HG03521 (cell line): ENCODE results near the gene ARHGAP8.
"Not testable (repeated sequence)": the region's sequence is repeated elsewhere in the genome, so short reads cannot be mapped to it uniquely, and the experiment has no call there.

ENCODE experiments used
- ATAC-seq: cut with Tn5 transposase; IDR thresholded peaks from one replicate; pipeline ENCODE4 v1.9.1; 2021; ENCODE audit warnings: mild to moderate bottlenecking, moderate library complexity; ENCODE audit not compliant: unreplicated experiment

ARHGAP8 gene

GRCh38 chr22:44884562-44884961 is 132.2 kb downstream of the ARHGAP8 start:
- ATAC-seq = no peak

- ATAC-seq = no peak
Observed at GRCh38 chr22:44884968-44885805, 132.8 kb downstream of the ARHGAP8 start.

GRCh38 chr22:44885806-44886360 is 133.5 kb downstream of the ARHGAP8 start:
- no peak for ATAC-seq

GRCh38 chr22:44887941-44888366 is 135.6 kb downstream of the ARHGAP8 start:
- ATAC-seq = no peak

- ATAC-seq = no peak
Observed at GRCh38 chr22:44888491-44889254, 136.3 kb downstream of the ARHGAP8 start.

- no peak for ATAC-seq
Observed at GRCh38 chr22:44889255-44889878, 137.0 kb downstream of the ARHGAP8 start.

- ATAC-seq = no peak
Observed at GRCh38 chr22:44890416-44891292, 138.3 kb downstream of the ARHGAP8 start.

- no peak for ATAC-seq
Observed at GRCh38 chr22:44891293-44891747, 138.9 kb downstream of the ARHGAP8 start.

GRCh38 chr22:44891791-44892190 is 139.4 kb downstream of the ARHGAP8 start:
- no peak for ATAC-seq

GRCh38 chr22:44892243-44892642 is 139.9 kb downstream of the ARHGAP8 start:
- ATAC-seq = no peak

- ATAC-seq = no peak
Observed at GRCh38 chr22:44892803-44893730, 140.7 kb downstream of the ARHGAP8 start.

GRCh38 chr22:44893731-44894080 is 141.3 kb downstream of the ARHGAP8 start:
- ATAC-seq = no peak

GRCh38 chr22:44894321-44894720 is 141.9 kb downstream of the ARHGAP8 start:
- no peak for ATAC-seq

- no peak for ATAC-seq
Observed at GRCh38 chr22:44894782-44895181, 142.4 kb downstream of the ARHGAP8 start.

GRCh38 chr22:44895296-44896055 is 143.1 kb downstream of the ARHGAP8 start:
- no peak for ATAC-seq

- ATAC-seq = no peak
Observed at GRCh38 chr22:44898236-44898635, 145.9 kb downstream of the ARHGAP8 start.

- ATAC-seq = no peak
Observed at GRCh38 chr22:44901301-44901700, 148.9 kb downstream of the ARHGAP8 start.

- ATAC-seq = not testable (repeated sequence)
Observed at GRCh38 chr22:44903164-44903563, 150.8 kb downstream of the ARHGAP8 start.
